Inflammatory macrophage treated with lipopolysaccharide for 1 hour (primary cell): Measurements from ENCODE around the gene ABCC1.

ENCODE experiments used
- DNase-seq, 2 donors: peaks; one replicate each; pipeline ENCODE4 v3.0.0-alpha.2; 2020 to 2022

The ABCC1 gene

GRCh38 chr16:16116841-16117240 lies 167.4 kb downstream of the ABCC1 start:
- DNase-seq: no peak

GRCh38 chr16:16118337-16118736 lies 168.9 kb downstream of the ABCC1 start:
- no peak for DNase-seq

- DNase-seq: no peak
These were observed 170.6 kb downstream of the ABCC1 start for GRCh38 chr16:16120044-16120381.

GRCh38 chr16:16120382-16121184 lies 171.2 kb downstream of the ABCC1 start:
- DNase-seq: no peak

- DNase-seq: no peak
These were observed 171.8 kb downstream of the ABCC1 start for GRCh38 chr16:16121185-16121727.

- DNase-seq: peak in 1 of 2 donors; percentile 45
These were observed 172.8 kb downstream of the ABCC1 start for GRCh38 chr16:16122264-16122663.

DNA sequence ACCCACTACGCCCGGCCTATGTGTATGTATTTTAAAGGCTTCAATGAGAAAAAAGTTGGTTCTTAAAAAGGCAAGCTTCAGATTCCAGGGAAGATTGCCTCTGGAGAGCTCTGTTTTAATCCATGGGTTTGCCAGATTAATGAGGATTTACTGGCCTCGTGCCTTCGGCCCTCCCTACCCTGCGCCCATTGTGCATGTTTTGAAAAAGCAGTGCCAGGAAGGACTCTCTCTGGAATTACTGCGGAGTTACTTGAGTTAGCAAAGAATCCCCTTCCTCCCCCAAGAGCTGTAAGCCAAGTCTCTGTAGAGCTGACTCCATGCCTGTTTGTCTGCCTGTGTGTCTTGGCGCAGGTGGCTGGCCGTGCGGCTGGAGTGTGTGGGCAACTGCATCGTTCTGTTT lies 175.0 kb downstream of the ABCC1 start:
- DNase-seq: no peak

GRCh38 chr16:16124974-16125373 lies 175.6 kb downstream of the ABCC1 start:
- no peak for DNase-seq

- no peak for DNase-seq
These were observed 177.5 kb downstream of the ABCC1 start for GRCh38 chr16:16126896-16127295.

GRCh38 chr16:16127469-16128116 lies 178.2 kb downstream of the ABCC1 start:
- DNase-seq: peak; percentile 40 to 84

- no peak for DNase-seq
These were observed 181.8 kb downstream of the ABCC1 start for GRCh38 chr16:16131204-16131603.

DNA sequence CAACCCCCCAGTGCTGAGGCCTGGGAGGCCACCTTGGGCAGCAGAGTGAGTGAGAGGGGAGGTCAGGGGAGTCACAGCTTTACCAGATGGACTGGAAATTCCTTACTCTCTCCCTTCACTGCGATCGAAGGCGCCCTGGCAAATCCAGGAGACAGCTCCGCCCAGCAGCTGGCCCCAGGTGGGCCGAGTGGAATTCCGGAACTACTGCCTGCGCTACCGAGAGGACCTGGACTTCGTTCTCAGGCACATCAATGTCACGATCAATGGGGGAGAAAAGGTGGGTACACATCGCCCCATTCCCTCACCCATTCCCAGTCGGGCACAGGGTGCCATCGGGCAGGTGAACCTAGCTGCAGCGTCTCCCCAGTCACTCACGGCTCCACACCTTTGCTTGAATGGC lies 182.2 kb downstream of the ABCC1 start:
- no peak for DNase-seq

DNA sequence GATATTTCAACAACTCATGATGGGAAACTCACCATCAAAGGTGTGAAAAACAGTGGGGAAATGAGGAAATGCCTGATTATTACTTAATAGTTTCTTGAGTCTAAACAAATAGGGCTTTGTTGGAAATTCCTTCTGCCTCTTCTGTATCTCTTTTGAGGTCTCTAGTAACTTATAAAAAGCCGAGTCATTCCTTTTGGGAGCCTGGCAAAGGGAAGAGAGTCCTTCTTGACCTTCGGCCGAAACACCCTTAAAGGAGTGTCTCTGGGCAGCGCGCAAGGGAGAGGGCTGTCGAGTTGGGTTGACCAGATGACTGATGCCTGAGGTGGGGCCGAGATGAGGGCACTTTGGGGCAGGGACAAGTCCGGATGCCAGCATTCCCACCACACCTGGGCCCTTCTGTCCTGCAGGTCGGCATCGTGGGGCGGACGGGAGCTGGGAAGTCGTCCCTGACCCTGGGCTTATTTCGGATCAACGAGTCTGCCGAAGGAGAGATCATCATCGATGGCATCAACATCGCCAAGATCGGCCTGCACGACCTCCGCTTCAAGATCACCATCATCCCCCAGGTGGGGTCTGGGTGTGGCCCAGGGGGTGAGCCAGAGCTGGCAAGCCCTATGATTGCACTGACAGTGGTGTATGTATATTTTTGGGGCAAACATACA lies 184.7 kb downstream of the ABCC1 start:
- no peak for DNase-seq

DNA sequence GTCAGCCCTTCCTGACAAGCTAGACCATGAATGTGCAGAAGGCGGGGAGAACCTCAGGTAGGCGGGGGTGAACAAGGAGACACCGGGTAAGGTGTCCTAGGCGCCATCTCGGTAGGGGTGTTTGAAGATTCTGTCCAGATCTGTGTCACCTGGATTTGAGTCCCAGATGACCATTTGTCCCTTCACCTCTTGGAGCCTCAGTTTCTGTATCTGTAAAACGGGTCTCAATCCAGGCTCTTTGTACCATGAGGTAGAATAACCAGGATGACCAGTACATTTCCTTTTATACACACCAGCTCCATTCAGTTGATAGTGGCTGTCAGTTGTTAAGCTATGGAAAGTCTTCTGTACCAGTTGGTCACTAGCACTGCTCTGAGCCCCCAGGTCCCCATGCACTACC lies 187.2 kb downstream of the ABCC1 start:
- no peak for DNase-seq

- DNase-seq: no peak
These were observed 187.7 kb downstream of the ABCC1 start for GRCh38 chr16:16137110-16137509.

DNA sequence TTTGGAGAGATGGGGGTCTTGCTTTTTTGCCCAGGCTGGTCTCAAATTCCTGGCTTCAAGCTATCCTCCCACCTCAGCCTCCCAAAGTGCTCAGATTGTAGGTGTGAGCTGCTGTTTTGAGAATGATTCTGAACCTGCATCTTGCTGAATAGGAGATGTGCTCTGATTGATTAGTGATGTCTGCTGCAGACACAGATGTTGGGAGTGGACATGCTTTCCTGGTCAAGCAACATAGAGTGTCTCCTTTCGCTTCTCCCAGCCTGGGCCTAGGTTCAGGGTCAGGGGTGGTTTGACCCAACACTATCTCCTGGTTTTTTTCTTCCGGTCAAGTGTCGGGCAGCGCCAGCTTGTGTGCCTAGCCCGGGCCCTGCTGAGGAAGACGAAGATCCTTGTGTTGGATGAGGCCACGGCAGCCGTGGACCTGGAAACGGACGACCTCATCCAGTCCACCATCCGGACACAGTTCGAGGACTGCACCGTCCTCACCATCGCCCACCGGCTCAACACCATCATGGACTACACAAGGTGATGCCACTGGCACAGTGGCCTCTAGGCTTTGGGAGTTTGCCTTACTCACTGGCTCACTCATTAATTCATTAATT lies 188.7 kb downstream of the ABCC1 start:
- DNase-seq: no peak

DNA sequence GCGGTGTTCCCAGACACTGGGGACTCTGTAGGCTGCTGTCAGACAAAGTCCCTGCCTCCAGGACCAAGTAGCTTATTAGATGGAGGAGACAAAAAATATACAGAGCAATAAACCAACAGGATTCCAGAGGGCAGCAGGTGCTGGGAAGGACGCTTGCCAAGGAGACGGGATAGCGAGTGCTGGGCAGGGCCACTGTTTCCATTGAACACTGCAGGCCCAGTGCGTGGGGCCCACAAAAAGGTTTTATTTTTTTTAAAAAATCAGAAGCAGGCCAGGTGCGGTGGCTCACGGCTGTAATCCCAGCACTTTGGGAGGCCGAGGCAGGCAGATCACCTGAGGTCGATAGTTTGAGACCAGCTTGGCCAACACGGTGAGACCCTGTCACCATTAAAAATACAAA lies 189.6 kb downstream of the ABCC1 start:
- DNase-seq: no peak

DNA sequence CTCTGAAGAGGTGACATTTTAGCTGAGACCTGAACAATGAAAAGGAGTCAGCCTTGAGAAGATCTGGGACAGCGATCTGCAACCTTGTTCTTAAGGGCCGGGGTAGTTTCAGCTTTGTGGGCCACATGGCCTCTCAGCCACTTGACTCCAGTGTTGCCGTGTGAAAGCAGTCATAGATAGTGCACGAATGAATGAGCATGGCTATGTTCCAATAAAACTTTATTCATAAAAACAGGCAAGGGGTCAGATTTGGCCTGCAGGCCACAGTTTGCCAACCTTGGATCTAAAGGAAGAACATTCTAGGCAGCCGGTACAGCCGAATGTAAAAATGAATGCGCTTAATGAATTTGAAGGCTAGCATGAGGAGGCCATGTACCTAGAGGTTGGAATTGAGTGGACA lies 190.4 kb downstream of the ABCC1 start:
- no peak for DNase-seq

- no peak for DNase-seq
These were observed 191.1 kb downstream of the ABCC1 start for GRCh38 chr16:16140537-16140936.

DNA sequence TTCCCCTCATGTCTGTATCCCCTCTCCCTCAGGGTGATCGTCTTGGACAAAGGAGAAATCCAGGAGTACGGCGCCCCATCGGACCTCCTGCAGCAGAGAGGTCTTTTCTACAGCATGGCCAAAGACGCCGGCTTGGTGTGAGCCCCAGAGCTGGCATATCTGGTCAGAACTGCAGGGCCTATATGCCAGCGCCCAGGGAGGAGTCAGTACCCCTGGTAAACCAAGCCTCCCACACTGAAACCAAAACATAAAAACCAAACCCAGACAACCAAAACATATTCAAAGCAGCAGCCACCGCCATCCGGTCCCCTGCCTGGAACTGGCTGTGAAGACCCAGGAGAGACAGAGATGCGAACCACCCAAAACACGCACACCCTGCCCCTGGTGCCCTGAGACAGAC lies 191.7 kb downstream of the ABCC1 start:
- DNase-seq: no peak

DNA sequence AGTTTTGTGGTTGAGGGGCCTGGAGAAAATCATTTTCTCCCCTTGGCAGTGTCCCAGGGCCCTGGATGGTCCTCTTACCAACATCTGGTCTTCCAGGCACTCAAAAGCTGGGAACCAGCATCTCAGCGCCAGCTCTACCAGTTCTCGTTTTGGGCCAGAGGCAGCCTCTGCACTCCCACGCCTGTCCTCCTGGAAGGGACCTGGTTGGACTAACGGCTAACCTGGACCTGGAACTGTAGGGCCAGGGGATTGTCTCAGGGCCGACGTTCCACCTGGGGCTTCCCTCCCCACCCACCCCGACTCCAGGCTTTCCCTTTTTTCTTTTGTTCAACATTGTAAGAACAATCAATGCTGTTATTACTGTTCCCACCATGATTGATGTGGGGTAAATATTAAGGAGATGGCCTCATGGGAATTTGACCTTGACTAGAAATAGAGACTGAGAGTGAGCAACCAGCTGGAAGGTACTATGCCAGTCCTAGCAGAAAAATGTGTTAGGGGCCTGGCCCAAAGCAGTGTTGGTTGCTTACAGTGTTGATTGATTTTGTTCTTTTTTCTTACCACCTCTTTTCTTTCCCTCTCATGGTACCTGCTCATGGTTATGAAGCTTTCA lies 192.5 kb downstream of the ABCC1 start:
- no peak for DNase-seq

GRCh38 chr16:16143038-16143763 lies 193.8 kb downstream of the ABCC1 start:
- DNase-seq: peak; percentile 32 to 40
